Thoracic aorta (tissue), 2 donors: ENCODE results near the gene RPS27A. TPM values are rescaled to one million over a fixed set of nuclear protein-coding genes. Genes with fewer than 3 reads are reported as not detected.
"Not testable (repeated sequence)": the region's sequence is repeated elsewhere in the genome, so short reads cannot be mapped to it uniquely, and the experiment has no call there.

Experiments
- ATAC-seq: fragments of 150-250 bp; one replicate; pipeline ENCODE4 v1.8.0; 2017; ENCODE audit warnings: low read depth; ENCODE audit not compliant: insufficient number of reproducible peaks, low FRiP score
- DNase-seq: peaks from one replicate; pipeline ENCODE4 v3.0.0-alpha.2; 2020; ENCODE audit warnings: low spot score
- H3K27ac ChIP-seq, 2 donors: fragments of 200-600 bp; sonication (generic); 1 replicate in 1 of 2; 2 replicates in 1 of 2; pipeline ENCODE4 v1.5.1; 2016; ENCODE audit warnings: mild to moderate bottlenecking in 2 of 2, moderate library complexity in 2 of 2
- H3K27me3 ChIP-seq: fragments of 200-600 bp; sonication (generic); replicated peaks from 2 replicates; pipeline ENCODE4 v1.6.0; 2016; ENCODE audit warnings: mild to moderate bottlenecking; ENCODE audit not compliant: insufficient read depth
- H3K36me3 ChIP-seq: fragments of 200-600 bp; sonication (generic); one replicate; pipeline ENCODE4 v1.5.1; 2016
- H3K4me1 ChIP-seq, 2 donors: fragments of 200-600 bp; sonication (generic); 1 replicate in 1 of 2; 2 replicates in 1 of 2; pipeline versions ENCODE4 v1.5.1 to v1.6.0; 2016; ENCODE audit warnings: low read depth in 2 of 2, mild to moderate bottlenecking in 1 of 2; ENCODE audit not compliant: control insufficient read depth in 1 of 2
- H3K4me3 ChIP-seq: fragments of 200-600 bp; sonication (generic); 2 replicates; pipeline ENCODE4 v1.5.1; 2016; ENCODE audit warnings: mild to moderate bottlenecking
- H3K9me3 ChIP-seq: fragments of 200-600 bp; sonication (generic); 2 replicates; pipeline ENCODE4 v1.5.1; 2016
- total RNA-seq, 2 donors: library from RNA; depleted of rRNA; stranded (reverse); fragments of >200 nt; gene quantifications; one replicate each; pipeline versions ENCODE4 v1.1.0 to v1.2.3, GENCODE V29; 2016
- TF ChIP-seq, protein P1 (sequence below): fragments of 200-600 bp; sonication (generic); IDR thresholded peaks from one replicate; pipeline ENCODE4 v1.5.1; 2019; ENCODE audit warnings: antibody characterized with exemption

RPS27A gene
- total RNA-seq, 2 donors from 2014 or later = 786 to 831 TPM

DNA sequence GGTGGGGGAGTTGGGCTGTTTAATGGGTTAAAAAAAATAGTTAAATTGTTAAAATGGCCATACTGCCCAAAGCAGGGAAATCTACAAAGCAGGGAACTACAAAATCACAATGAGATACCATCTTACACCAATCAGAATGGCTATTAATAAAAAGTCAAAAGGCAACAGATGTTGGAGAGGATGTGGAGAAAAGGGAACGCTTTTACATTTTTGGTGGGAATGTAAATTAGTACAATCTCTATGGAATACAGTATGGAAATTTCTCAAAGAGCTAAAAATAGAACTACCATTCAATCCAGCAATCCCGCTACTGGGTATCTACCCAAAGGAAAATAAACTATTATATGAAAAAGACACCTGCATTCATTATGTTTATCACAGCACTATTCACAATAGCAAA is 27.5 kb upstream of the RPS27A start:
- TF ChIP-seq, protein P1, sequence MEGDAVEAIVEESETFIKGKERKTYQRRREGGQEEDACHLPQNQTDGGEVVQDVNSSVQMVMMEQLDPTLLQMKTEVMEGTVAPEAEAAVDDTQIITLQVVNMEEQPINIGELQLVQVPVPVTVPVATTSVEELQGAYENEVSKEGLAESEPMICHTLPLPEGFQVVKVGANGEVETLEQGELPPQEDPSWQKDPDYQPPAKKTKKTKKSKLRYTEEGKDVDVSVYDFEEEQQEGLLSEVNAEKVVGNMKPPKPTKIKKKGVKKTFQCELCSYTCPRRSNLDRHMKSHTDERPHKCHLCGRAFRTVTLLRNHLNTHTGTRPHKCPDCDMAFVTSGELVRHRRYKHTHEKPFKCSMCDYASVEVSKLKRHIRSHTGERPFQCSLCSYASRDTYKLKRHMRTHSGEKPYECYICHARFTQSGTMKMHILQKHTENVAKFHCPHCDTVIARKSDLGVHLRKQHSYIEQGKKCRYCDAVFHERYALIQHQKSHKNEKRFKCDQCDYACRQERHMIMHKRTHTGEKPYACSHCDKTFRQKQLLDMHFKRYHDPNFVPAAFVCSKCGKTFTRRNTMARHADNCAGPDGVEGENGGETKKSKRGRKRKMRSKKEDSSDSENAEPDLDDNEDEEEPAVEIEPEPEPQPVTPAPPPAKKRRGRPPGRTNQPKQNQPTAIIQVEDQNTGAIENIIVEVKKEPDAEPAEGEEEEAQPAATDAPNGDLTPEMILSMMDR = no peak
- Histone ChIP-seq H3K27ac (no peak overlapping the region), H3K36me3 (peaks cover 6% of the 10 kb centered on the region), H3K27me3 (no peaks in the 10 kb centered on the region), H3K4me1 (no peaks in the 10 kb centered on the region), H3K4me3 (no peak overlapping the region), H3K9me3 (peaks cover 3% of the 10 kb centered on the region)
- DNase-seq (no peak), ATAC-seq (no peak)

DNA sequence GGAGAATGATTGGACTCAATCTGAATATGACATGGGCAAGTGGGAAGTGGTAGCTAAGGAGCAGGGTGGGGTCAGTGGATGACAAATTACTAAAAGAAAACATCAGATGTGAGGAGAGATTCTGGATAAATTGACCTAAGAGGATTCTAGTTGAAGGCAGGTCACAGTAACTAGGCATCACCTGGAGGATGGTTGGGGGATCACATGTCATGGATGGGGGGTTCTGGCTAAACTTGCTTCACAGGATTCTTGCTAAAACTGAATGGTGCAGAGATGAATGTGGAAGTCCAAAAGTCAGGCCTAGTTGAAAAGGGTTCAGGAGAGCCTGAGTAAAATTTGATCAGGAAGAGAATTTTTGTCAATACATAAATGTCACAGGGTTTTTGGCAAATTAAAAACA is 18.7 kb upstream of the RPS27A start:
- Histone ChIP-seq H3K9me3 (no peaks in the 10 kb centered on the region), H3K36me3 (no peaks in the 10 kb centered on the region), H3K4me3 (no peak overlapping the region), H3K27me3 (no peaks in the 10 kb centered on the region), H3K27ac (no peak overlapping the region), H3K4me1 (no peaks in the 10 kb centered on the region)
- TF ChIP-seq, protein P1 = no peak
- no peak for ATAC-seq
- no peak for DNase-seq

DNA sequence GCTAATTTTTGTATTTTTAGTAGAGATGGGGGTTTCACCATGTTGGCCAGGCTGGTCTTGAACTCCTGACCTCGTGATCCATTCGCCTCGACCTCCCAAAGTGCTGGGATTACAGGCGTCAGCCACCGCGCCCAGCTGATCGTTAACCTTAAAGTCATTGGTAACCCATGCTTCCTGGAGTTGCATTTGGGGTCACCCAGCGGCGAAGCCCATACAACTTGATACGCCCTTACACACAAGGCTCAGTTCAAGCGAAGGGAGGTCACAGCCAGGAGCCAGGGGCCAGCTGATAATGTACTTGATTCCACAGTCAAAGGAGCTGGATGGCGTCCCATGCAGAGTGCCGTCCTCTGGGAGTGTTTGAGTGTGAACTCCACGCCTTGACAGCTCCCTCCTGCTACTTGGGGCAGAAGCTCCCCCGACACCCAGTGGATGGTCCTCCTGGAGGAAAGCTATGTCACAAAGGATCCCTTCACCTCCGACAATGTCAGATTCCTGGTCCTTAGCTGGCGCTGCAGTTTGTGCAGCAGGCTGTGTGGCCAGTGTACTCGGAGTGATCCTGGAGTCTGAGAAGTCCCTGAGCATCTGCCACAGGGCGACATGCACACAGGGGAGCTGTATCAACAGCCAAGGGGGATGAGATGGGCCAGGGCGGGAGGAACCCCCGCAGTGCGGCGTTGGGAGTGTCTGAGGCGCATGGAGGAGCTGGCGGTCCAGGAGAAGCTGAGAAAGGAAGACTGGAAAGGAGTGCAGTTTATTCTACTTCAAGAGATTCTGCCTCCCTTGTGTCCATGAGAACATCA is 8.3 kb upstream of the RPS27A start:
- no peaks in the 10 kb centered on the region for H3K36me3 ChIP-seq
- TF ChIP-seq, protein P1 = no peak
- H3K9me3 ChIP-seq = no peaks in the 10 kb centered on the region
- ATAC-seq (no peak), DNase-seq (no peak)
- H3K4me1 ChIP-seq = peaks cover 0 to 5% of the 10 kb centered on the region in 2 donors
- H3K4me3 ChIP-seq = peak overlapping the region; percentile 97
- no peaks in the 10 kb centered on the region for H3K27me3 ChIP-seq
- H3K27ac ChIP-seq = peak overlapping the region; percentile 92 to 96

DNA sequence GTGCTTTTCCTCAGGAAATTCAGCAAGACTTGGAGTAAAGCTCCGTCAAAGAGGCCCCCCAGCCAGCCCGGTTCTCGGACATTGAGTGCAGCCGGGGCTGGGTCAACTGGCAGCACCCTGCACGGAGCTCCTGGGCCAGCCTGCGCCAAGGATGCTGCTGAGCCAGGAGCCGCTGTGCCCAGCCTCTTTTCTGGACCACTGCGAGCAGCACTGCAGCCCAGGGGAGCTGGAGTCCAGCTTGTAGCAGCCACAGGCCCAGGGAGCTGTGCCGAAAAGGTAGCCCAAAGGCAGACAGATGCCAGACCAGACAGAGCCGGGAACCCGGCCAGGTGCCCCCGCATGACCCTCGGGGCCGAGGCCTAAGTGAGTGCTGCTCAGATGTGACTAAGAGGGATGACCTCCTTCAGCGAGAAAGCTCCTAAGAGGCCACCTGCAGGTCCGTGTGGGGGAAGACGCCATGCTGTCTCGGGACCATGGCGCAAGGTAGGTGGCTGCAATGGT is 7.7 kb upstream of the RPS27A start:
- H3K36me3 ChIP-seq = no peaks in the 10 kb centered on the region
- H3K4me3 ChIP-seq = no peak overlapping the region
- no peak for DNase-seq
- peaks cover 0 to 5% of the 10 kb centered on the region in 2 donors for H3K4me1 ChIP-seq
- ATAC-seq = no peak
- no peaks in the 10 kb centered on the region for H3K9me3 ChIP-seq
- no peaks in the 10 kb centered on the region for H3K27me3 ChIP-seq
- TF ChIP-seq, protein P1 = no peak
- H3K27ac ChIP-seq = peak overlapping the region in 1 of 2 donors; percentile 29

DNA sequence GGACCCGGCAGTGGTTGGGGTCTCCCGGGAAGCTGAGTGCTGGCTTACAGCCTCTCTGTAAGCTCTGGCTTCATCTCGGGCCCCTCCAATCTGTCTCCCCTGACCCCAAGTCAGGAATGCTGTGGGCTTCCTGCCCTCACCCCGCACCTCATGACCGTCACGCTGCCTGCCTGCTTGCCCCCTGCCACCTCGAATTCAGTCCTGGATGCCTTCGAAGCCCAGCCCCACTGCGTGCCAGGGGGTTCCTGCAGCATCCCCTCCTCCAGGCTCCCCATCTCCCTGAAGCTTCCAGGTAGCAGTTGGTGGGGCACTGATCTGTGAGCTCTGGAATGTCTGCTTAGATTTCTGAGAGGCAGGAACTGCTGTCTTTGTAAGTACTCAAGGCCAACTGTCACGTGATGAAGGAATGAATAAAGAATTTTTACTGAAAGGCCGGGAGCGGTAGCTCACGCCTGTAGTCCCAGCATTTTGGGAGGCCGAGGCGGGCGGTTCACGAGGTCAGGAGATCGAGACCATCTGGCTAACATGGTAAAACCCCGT is 6.9 kb upstream of the RPS27A start:
- H3K36me3 ChIP-seq = no peaks in the 10 kb centered on the region
- DNase-seq (no peak), ATAC-seq (no peak)
- TF ChIP-seq, protein P1 = no peak
- H3K27me3 ChIP-seq = no peaks in the 10 kb centered on the region
- H3K4me3 ChIP-seq = no peak overlapping the region
- no peaks in the 10 kb centered on the region for H3K9me3 ChIP-seq
- H3K27ac ChIP-seq = no peak overlapping the region
- H3K4me1 ChIP-seq = peaks cover 0 to 5% of the 10 kb centered on the region in 2 donors

DNA sequence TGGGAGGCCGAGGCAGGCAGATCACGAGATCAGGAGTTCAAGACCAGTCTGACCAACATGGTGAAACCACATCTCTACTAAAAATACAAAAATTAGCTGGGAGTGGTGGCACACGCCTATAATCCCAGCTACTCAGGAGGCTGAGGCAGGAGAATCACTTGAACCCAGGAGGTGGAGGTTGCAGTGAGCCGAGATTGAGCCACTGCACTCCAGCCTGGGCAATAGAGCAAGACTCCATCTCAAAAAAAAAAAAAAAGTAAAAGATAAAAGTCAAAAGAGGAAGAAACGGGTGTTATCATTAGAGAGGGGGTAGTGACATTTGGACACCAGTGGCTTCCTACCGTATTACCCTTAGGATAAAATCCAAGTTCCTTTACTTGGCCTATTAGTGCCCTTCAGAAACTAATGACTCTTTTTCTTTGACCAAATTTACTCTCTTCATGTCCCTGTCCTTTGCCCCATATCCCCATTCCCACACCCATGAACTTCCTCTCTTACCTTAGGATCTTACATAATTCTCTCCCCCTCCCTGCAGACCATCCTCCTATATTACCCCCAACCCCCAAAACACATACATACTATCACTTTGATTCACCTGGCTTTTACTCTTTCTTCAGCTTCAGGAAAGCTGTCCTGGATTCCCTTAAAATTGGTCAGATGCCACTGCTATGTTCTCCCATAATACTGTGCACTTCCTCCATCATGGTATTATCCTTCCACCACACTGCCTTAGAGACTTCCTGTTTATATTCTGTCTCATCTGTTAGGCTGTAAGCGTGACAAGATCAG is 4.9 kb upstream of the RPS27A start:
- H3K27ac ChIP-seq, H3K27me3 ChIP-seq, DNase-seq, H3K9me3 ChIP-seq, ATAC-seq, H3K4me3 ChIP-seq, H3K36me3 ChIP-seq, H3K4me1 ChIP-seq: not testable (repeated sequence)
